GM20000 (cell line): ENCODE results near the gene USP22.

ENCODE experiments used
- DNase-seq: peaks from one replicate; pipeline ENCODE4 v3.0.0; 2012; ENCODE audit warnings: low spot score
- TF ChIP-seq, protein P1 (sequence below): IDR thresholded peaks from 2 replicates; pipeline ENCODE4 v1.5.1; 2012; ENCODE audit warnings: mild to moderate bottlenecking, control low read depth; ENCODE audit errors: extremely low read depth, missing control alignments

Gene USP22

DNA sequence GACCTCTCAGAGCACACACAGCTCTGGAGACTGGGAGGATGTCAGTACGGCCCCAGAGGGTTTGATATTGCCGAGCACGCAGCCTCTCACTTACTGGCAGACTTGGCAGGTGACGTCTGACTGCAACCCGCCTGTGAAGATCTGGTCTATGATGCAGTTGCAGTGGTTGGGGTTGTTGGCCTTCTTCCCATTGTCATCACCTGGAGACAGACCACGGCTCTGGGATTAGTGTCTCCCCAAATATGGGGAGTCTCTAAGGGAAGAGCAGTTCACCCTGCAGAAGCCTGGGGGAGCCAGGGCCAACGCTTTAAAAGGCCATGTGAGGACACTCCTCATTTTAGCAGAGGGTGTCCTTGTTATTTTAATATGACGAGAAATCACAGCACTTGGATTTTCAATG is 30.1 kb downstream of the USP22 start:
- TF ChIP-seq, protein P1, sequence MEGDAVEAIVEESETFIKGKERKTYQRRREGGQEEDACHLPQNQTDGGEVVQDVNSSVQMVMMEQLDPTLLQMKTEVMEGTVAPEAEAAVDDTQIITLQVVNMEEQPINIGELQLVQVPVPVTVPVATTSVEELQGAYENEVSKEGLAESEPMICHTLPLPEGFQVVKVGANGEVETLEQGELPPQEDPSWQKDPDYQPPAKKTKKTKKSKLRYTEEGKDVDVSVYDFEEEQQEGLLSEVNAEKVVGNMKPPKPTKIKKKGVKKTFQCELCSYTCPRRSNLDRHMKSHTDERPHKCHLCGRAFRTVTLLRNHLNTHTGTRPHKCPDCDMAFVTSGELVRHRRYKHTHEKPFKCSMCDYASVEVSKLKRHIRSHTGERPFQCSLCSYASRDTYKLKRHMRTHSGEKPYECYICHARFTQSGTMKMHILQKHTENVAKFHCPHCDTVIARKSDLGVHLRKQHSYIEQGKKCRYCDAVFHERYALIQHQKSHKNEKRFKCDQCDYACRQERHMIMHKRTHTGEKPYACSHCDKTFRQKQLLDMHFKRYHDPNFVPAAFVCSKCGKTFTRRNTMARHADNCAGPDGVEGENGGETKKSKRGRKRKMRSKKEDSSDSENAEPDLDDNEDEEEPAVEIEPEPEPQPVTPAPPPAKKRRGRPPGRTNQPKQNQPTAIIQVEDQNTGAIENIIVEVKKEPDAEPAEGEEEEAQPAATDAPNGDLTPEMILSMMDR = no peak
- DNase-seq = no peak

DNA sequence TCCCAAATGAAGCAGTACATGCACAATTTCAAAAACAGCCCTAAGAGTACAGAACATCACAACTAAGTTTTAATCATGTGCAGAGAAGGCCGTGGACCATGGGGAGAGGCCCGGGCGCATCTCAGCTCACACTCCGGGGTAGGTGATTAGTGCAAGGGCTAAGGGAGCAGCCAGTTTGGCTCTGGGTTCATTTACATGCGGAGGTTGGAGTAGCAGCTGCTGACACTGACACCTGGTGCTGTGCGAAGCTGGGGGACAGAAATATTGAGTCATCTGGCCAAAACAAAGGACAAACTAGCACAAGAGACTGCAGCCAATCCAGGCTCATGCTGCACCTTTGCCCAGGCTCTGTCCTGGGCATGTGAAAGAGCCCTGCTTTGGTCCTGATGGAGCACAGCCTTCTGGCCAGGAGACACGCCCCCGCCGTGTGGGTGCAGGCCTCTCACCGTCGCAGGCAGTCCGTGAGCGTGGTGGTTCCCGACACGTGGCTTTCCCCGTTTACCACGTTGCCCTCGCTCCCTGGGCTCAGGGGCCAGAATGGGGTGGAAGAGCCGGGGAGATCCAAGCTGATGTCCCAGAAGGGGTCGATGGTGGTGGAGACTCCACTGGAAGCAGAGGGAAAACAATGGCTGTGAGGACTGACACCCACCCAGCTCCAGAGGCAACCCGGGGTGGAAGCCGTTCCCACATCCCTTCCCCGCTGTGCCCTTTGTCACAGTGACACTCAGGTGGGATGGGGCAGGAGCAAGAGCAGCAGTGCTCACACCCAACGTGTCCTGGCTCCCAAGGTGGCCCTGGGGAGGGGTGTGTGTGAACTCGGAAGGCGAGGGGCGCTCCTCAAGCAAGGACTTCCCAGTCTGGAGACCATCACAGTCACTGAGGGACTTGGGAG is 31.9 kb downstream of the USP22 start:
- no peak for DNase-seq
- TF ChIP-seq, protein P1 = no peak

DNA sequence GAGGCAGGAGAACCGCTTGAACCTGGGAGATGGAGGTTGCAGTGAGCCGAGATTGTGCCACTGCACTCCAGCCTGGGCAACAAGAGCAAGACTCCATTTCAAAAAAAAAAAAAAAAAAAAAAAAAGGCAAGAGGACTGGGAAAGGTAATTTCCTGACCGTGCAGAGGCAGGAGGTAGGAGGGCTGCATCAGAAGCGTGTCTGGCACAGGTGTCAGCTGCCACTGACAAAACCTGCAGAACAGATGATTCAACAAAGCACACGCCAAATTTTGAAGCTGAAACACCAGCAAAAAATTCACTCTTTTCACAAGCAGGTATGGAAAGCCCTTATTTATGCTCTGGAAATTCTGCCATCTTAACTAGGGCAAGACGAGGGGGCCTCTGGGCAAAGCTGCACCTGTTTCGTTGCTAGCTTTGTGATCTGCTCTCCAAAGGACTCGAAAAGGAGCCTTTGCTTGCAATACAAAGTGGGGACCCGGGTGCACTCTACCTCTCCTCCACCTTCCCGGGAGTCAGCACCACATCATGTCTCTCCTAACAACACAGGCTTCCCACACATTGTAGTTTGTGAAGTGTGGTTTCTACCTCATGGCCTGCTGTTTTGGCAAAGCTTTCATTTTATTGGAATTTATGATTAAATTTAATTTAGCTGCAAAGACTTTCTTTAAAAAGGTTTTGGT is 33.7 kb downstream of the USP22 start:
- TF ChIP-seq, protein P1 = no peak
- no peak for DNase-seq

DNA sequence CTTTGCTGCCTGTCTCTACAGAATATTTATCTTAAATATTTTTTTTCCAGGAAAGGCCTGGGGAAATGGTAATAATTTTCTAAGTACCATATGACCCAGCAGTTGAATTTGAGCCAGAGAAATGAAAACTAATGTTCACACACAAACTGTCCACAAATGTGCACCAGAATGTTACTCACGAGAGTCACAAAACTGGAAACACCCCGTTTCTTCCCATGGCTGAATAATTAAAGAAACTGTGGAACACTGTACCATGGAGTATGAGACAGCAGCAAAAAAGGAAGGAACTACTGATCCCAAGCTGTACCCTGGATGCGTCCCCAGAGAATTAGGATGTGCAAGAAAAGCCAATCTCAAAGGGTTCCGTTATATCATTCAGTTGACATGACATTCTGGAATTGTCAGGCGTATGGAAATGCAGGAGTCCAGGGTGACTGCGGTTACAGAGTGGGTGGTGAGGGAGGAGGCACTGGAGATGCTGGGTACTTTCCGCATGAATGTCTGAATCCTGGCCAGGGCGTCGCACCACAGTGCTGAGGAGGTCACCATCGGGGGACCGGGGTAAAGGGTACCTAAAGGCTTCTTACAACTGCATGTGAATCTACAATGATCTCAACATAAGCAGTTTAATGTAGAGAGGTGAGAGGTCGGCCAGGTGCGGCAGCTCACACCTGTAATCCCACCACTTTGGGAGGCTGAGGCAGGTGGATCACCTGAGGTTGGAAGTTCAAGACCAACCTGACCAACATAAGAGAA is 34.5 kb downstream of the USP22 start:
- no peak for DNase-seq
- TF ChIP-seq, protein P1 = no peak

DNA sequence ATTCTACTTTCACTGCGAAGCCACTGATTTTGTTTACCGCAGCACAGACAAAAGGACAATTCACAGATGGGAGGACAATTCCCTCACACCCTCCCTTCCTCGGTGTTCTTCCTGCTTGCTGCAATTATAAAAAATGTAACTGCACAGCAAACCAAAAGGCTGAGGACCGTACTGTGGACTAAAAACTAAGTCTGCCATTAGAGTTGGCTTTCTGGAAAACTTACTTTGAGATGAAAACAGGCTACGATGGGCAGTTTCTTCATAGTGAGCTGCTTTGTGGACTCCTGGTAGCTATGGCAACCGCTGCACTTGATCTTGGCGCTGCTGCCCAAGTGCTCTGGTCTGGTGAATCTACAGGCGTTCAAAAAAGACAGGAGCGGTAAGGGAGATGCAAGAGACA is 35.2 kb downstream of the USP22 start:
- DNase-seq = no peak
- TF ChIP-seq, protein P1 = no peak

DNA sequence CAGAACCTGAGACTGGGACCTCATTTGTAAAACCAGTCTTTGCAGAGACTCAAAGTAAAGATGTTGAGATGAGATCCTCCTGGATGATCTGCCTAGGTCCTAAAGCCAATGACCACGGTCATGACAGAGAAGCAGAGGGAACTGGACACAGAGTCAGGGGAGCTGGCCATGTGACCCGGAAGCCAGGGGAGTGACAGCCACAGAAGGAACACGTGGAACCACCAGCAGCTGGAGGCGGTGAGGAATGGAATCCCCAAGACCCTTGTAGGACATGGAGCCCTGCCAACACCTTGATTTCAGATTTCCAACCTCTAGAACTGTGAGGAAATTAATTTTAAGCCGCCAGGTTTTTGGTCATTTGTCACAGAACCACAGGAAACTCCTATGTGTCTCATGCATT is 37.0 kb downstream of the USP22 start:
- TF ChIP-seq, protein P1 = no peak
- no peak for DNase-seq
